HG02852 (cell line): ENCODE measurements around the gene ACTL8.
"Not testable (repeated sequence)": the region's sequence is repeated elsewhere in the genome, so short reads cannot be mapped to it uniquely, and the experiment has no call there.

Source experiments
- ATAC-seq: cut with Tn5 transposase; IDR thresholded peaks from one replicate; pipeline ENCODE4 v1.9.1; 2021; ENCODE audit warnings: mild to moderate bottlenecking, moderate library complexity; ENCODE audit not compliant: unreplicated experiment

The ACTL8 gene

GRCh38 chr1:17735348-17735747 is 19.8 kb upstream of the ACTL8 start:
- no peak for ATAC-seq

- no peak for ATAC-seq
These were observed 19.3 kb upstream of the ACTL8 start for GRCh38 chr1:17735793-17736192.

- no peak for ATAC-seq
These were observed 18.5 kb upstream of the ACTL8 start for GRCh38 chr1:17736625-17737024.

- ATAC-seq = no peak
These were observed 16.1 kb upstream of the ACTL8 start for GRCh38 chr1:17739050-17739449.

- ATAC-seq = no peak
These were observed 14.1 kb upstream of the ACTL8 start for GRCh38 chr1:17741052-17741451.

DNA sequence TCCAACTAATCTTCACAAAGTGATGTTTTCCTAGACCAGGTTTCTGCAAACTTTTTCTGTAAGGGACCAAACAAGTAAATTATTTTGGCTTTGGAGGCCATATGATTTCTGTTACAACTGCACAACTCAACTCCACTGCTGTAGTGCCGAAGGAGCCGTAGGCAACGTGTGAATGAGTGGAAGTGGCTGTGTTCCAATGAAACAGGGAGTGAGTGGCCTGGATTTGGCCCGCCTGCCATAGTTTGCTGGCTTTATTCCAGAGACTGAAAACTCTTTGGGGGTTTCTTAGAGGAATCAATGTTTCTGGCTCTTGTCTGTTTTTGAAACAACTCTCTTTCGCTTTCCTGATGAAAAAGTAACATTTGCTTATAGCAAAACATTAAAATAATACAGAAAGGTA is 12.6 kb upstream of the ACTL8 start:
- no peak for ATAC-seq

DNA sequence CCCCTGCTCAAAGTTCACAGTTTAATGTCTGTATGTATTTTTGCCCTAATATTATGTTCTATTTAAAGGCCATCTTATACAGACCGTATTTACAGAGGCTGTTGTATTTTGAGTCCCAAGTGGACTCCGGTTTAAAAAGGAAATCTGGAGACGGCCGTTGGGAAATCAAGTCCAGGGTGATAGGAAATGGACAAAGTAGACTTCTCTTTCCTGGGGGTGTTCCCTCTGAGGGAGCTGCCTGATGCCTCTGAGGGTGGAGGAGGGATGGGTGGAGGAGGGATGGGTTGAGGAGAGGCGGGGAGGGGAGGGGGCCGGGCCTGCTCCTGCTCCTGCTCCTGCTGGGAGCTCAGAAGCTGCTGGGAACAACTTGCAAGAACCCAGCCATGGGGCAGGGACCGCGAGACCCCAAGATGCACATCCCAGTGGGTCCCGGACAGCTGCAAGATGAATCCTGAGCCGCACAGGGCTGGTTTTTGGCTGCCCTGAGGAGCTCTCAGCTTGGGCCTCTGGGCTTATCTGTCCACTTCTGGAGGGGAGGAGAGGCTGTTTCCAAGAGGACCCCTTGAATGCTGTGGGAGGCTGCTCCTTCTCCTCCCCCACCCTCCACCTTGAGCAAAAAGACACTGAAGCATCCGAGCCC is 12.0 kb upstream of the ACTL8 start:
- ATAC-seq = no peak

DNA sequence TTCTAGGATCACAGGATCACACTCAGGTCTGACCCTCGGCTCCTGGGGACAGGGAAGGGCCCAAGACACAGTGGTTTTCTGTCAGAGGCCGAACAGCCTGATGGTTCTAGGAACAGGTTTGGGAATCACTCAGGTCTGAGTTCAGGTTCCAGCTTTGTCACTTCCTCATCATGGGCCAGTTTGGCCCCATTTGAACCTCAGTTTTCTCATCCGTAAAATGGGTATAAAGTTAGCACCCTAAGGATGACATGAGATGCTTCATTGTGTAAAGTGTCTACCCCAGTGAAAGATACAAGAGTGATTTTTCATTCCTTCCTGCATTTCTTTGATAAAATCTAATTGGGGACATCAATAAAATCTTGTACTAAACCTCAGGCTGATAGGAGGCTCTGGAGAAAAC is 11.2 kb upstream of the ACTL8 start:
- ATAC-seq = no peak

GRCh38 chr1:17744666-17745478 is 10.3 kb upstream of the ACTL8 start:
- no peak for ATAC-seq

DNA sequence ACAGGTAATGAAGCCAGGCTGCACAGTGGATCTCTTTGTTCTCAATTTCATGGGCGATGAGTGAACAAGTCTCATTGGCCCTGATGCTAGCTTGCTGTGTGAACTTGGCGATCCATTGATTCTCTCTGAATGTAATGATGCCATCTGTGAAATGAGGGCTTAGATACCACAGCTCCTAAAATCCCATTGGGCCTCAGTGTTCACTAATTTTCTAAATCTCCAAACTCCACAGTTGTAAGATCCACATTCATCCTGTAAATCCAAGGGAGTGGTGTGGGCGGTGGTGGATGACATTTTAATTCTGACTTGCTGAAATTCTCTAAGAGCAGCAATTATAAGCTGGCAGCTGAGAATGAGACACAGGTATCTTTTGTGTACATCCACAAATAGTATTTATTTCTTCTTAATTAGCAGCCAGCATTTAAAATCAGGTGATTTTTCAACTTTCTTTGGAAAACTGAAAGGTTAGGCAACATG is 9.6 kb upstream of the ACTL8 start:
- no peak for ATAC-seq

DNA sequence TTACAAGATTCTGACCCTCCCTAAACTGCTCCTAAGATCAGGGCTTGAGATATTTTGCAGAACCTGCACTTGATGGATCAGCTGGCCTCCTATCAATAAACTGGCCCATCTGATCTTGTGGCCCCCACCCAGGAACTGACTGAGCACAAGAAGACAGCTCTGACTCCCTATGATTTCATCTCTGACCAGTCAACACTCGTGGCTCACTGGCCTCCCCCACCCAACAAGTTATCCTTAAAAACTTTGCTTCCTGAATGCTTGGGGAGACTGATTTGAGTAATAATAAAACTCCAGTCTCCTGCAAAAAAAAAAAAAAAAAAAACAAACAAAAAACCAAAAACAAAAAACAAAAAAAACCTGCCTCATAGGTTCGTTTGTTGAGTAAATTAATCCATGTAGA is 8.9 kb upstream of the ACTL8 start:
- ATAC-seq = not testable (repeated sequence)

DNA sequence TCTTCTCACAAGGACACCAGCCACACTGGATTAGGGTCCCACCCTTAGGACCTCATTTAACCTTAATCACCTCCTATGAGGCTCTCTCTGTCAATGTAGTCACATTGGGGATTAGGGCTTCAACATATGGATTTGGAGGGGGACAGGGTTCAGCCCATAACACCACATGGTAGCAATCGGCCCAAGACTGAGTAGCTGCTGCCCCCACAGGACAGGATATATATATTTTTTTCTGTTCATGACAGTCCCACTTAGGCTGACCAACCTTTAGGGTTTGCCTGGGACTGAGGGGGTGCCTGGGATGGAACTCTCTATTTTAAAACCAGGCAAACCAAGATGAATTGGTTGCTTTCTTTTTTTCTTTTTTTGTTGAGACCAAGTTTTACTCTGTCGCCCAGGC is 8.2 kb upstream of the ACTL8 start:
- ATAC-seq = no peak

DNA sequence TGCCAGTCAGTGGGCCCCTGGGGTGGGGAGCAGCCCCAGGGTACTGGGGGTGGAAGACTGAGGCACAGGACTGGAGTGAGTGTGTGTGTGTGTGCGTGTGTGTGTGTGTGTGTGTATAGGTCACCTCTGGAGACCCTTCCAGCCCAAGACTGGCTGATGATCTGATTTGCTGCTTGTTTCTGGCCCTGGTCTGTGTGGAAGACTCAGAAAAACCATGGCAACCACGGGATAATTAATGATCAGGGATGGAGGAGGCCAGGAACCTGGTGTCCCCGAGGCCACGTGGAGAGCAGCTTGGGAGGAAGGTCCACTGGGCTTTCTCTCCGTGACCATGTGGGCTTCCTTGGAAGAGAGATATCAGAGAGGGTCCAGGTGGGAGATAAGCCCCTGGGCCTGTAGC is 4.8 kb upstream of the ACTL8 start:
- no peak for ATAC-seq

- ATAC-seq = no peak
These were observed 2.8 kb upstream of the ACTL8 start for GRCh38 chr1:17752356-17752755.

- ATAC-seq = no peak
These were observed 2.3 kb downstream of the ACTL8 start for GRCh38 chr1:17757426-17757825.

DNA sequence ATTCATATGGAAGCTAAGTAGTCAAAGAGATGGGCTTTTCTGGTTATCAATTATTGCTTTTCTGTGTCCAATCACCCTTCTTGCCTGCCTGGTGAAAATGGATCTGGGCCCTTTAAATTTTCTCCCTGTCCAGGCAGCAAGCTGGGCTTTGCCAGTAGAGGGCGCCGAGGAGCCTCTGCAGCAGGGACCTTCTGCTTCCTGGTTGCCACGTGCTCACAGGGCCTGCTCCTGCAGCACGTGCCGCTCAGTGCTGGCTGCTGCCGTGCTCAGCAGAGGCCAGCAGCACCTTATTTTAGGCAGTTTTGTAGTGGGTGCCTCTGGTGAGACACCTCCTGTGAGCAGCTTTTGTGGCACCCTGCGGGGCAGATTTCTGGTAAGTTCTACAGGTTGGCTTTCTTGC is 4.0 kb downstream of the ACTL8 start:
- no peak for ATAC-seq

- ATAC-seq = no peak
These were observed 7.2 kb downstream of the ACTL8 start for GRCh38 chr1:17762313-17762712.

DNA sequence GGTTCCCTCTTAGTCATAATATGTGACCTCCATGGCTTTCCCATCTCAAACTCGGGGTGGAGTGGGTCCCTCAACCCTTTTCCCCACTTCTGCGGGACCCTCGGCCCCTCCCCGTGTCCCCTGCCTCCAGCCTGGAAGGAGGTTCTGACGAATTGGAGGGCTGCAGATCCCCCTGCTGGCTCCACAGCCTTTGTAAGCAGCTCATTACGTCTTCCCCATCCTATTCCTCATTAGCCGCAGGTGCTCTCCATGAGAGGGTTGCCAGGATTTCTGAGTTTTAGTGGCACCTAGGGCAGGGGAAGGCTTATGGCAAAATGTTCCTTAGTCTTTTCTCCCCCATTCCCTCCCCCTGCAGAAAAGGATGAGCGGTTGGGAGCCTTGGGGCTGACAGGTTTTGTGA is 8.3 kb downstream of the ACTL8 start:
- no peak for ATAC-seq

DNA sequence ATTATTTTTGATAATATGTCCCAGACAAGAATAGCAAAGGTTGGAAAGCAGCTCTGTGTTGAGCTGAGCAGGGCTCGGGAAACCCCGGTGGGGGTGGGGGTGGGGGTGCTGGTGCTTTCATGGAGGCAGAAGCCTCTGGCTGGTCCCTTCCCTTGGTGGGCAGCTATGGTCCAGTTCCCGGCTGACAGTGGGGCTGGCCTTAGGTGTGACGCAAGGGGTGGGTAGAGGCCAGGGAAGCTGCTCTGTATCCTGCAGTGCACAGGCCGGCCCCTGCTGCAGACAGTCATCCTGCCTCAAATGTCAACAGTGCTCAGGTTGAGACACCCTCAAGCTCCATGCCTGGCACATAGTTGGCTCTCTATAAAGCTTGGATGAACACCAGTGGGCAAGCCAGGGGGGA is 8.9 kb downstream of the ACTL8 start:
- no peak for ATAC-seq

GRCh38 chr1:17764591-17764990 is 9.5 kb downstream of the ACTL8 start:
- ATAC-seq = no peak

GRCh38 chr1:17765444-17766411 is 10.6 kb downstream of the ACTL8 start:
- no peak for ATAC-seq
